AG09309 (cell line): Measurements from ENCODE around the gene VAV3.
A peak's percentile ranks its signal among the peaks of the same experiment; 100 is the strongest.

Experiments
- DNase-seq: peaks from one replicate; pipeline ENCODE4 v3.0.0-alpha.2; 2010; ENCODE audit warnings: low read depth
- H3K4me3 ChIP-seq: 2 replicates; pipeline ENCODE4 v1.5.1; 2011; ENCODE audit warnings: mild to moderate bottlenecking, low read depth, low read length, moderate library complexity; ENCODE audit not compliant: control insufficient read depth
- TF ChIP-seq, protein P1 (sequence below): IDR thresholded peaks from 2 replicates; pipeline ENCODE4 v1.5.1; 2011; ENCODE audit warnings: mild to moderate bottlenecking, low read depth, low read length, inconsistent platforms; ENCODE audit not compliant: insufficient read depth, control insufficient read depth; ENCODE audit errors: missing control alignments

VAV3 gene

DNA sequence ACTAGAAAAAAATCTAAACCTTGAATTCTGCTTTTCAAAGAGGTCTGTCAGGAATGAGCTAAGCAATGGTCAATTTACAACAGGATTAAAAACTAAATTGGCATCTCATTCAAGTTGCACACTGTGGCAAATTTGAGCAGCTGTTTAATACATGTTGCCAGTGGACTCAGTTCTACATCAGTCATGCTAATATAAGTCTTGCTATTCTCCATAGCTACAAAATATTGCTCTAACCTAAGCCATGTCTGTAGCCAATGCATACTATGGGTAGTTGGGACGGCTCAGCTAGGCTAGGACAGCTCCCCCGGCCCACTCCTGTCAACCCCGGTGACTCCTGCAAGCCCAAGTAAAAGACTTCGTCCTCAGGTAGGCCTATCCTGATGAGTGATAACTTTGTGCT lies 10.9 kb upstream of the VAV3 start:
- TF ChIP-seq, protein P1, sequence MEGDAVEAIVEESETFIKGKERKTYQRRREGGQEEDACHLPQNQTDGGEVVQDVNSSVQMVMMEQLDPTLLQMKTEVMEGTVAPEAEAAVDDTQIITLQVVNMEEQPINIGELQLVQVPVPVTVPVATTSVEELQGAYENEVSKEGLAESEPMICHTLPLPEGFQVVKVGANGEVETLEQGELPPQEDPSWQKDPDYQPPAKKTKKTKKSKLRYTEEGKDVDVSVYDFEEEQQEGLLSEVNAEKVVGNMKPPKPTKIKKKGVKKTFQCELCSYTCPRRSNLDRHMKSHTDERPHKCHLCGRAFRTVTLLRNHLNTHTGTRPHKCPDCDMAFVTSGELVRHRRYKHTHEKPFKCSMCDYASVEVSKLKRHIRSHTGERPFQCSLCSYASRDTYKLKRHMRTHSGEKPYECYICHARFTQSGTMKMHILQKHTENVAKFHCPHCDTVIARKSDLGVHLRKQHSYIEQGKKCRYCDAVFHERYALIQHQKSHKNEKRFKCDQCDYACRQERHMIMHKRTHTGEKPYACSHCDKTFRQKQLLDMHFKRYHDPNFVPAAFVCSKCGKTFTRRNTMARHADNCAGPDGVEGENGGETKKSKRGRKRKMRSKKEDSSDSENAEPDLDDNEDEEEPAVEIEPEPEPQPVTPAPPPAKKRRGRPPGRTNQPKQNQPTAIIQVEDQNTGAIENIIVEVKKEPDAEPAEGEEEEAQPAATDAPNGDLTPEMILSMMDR: no peak
- DNase-seq: no peak

DNA sequence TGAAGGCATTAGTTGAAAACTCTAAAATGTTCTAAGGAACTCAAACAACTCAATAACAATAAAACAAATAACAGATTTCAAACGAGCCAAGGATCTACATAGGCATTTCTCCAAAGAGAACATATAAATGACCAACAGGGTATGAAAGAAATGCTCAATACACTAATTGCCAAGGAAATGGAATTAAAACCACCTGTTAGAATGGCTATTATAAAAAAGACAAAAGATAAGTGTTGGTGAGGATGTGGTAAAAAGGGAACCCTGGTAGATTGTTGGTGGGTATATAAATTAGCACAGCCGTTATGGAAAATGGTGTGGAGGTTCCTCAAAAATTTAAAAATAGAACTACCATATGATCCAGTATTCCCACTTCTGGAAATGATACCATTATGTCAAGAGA lies 9.1 kb upstream of the VAV3 start:
- H3K4me3 ChIP-seq: no peak overlapping the region
- TF ChIP-seq, protein P1: no peak
- no peak for DNase-seq

More for the DNA sequence above, 10.9 kb upstream of the VAV3 start:
- no peak overlapping the region for H3K4me3 ChIP-seq

DNA sequence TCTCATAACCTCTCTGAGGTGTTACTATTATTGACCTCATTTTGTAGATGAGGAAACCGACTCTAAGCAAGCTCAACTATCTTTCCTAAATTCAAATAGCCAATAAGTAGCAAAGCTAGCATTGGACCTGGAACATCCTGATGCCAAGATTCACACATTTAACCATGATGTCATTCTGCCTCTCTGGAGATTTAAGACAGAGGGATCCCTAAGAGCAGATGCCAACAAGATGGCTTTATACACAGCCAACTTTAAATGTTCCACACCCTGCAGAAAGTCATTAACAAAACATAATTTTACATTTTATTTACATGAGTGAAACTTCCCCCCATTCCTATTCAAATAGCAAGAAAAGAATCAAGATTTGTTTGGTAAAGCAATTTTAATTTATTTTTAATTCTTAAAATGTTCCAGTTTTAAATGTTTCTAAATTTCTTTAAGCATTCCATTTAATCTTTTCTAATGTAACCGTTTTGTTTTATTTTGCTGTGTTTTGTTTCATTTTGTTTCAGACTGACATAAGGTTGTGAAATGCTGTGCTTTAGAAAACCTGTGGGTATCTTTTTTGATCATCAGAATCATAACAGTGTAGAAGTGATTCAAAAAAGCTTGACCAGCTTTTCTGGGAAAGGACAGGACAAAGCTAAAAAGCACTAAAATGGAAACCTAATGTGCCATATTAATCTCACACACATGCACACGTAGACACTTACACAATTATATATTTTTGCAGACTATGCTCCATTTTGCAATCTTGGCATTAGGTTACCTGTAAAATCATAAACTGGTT lies 7.6 kb upstream of the VAV3 start:
- no peak overlapping the region for H3K4me3 ChIP-seq
- TF ChIP-seq, protein P1: no peak
- DNase-seq: no peak

DNA sequence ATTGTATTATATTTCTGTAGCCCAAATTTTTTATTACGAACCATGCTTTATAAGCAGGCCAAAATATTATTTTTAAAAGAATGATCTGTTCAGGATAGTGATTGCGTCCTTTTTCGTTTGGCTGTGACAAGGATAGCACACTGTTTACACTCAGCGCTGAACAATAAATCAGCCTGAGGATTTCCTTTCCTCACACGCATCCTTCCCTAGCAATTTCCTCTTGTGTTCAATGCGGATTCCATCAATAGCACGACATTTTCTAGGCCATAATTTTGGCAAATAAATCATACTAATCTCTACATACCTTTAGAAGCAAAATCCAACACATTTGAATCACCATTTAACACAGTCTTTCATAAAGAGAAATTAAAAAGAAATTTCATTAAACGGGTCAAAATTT lies 1.6 kb upstream of the VAV3 start:
- H3K4me3 ChIP-seq: no peak overlapping the region
- TF ChIP-seq, protein P1: no peak
- DNase-seq: no peak

DNA sequence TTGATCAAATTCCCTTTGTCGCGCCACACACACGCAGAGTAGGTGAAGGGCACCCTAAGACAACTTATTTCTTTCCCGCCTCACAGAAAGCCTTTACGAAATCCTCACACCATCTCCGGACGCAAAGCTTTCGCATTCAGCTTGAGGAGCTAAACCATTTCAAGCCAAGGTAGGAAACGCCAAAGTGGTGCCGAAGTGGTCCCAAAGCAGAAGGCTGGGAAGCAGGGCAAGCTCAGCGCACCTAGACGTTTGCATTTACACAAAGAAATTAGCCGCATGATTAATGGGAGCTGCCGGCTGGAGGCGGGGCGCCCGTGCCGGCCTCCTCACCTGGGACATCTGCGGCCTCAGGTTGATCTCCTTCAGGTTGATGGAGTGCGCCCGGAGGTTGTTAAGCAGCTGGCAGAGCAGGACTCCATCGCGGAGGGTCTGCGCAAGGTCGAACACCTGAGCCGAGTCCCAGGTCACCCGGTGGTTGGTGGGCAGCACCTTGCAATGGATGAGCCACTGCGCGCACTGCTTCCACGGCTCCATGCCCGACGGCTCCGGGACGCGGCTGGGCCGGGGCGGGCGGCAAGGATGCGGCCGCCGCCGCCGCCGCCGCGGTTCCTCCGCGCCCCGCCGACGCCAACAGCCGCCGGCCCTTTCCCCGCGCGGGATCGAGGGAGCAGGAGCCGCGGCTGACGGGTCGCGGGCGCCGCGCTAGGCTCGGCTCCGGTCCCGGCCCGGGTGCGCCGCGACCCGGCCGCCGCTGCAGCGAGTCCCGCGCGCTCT lies 457 bp downstream of the VAV3 start:
- DNase-seq: no peak
- H3K4me3 ChIP-seq: peak overlapping the region; percentile 28
- TF ChIP-seq, protein P1: no peak

DNA sequence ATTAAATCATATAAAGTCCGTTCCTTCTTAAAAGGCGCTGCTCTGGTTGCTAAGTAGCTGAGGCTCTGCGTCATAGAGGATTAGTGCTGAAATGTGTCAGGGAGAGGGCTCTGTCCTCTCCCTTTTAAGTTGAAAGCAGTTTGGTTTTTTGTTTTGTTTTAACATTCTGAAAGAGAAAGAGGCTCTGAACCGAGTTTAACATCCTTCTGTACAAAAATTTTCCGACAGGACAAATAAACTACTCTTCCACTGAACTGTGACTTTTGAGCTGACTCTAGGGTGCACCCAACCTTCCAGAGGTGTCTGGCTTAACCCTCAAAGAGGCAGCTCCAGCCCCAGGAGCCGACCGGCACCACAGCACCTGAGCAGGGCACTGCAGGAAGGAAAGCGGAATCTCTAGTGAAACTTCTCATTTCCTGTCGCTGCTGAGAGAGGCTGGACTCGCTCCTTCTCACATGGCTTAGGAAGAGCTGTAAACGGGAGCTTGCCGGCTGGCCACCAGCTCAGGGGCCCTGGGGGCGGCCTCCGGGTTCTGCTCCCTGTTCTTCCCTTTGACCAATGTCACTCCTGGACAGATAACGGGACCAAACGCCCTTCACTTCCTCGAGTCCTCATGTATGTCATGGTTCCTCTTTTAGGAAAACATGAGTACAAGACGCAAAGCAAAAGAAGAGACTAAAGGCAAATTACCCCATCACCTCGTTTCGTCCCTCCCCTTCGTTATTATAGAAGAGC lies 1.2 kb downstream of the VAV3 start:
- peak overlapping the region; percentile 4 for H3K4me3 ChIP-seq
- no peak for DNase-seq

More for the DNA sequence above, 1.2 kb downstream of the VAV3 start:
- TF ChIP-seq, protein P1: no peak
